K562 (cell line): ENCODE data around the gene AFAP1. TPM values are rescaled to one million over a fixed set of nuclear protein-coding genes. Genes with fewer than 3 reads are reported as not detected.

ENCODE experiments used
- ATAC-seq: fragments of 200-7000 bp; cut with Tn5 transposase; 3 replicates; pipeline ENCODE4 v1.9.1; 2020; ENCODE audit warnings: moderate library complexity
- BruUV-seq: library from RNA; stranded (reverse); fragments of 400-500 nt; replicated peaks from 2 replicates; lab custom pipeline; 2021; lab: Mats Ljungman, UMichigan
- CTCF ChIA-PET: fragments of 300-600 bp; formaldehyde crosslinking; extraction: SDS; loops from one replicate; lab custom pipeline; 2021; ENCODE audit warnings: low intra/inter-chr PET ratio; lab: Yijun Ruan, JAX
- POLR2A ChIA-PET: fragments of 300-600, 350-650 bp; sonication (Branson Sonifier 250); formaldehyde crosslinking; extraction: SDS; loops from one replicate; lab custom pipeline; 2021; ENCODE audit warnings: antibody characterized with exemption, inconsistent platforms; lab: Yijun Ruan, JAX
- DNase-seq, 4 experiments: peaks; one replicate each; pipeline versions ENCODE4 v3.0.0 to v3.0.0-alpha.2; 2011 to 2018; ENCODE audit warnings: low spot score in 3 of 4, mixed read lengths in 3 of 4; ENCODE audit errors: extremely low read depth in 1 of 4
- FAIRE-seq: peaks from 2 replicates; lab custom pipeline; 2011; peaks lifted over from hg19 to GRCh38; lab: Jason Lieb, UNC
- H2AFZ ChIP-seq: 2 replicates; pipeline ENCODE4 v1.6.0; 2011; ENCODE audit warnings: low read depth, low read length, control low read depth, inconsistent platforms
- H3K27ac ChIP-seq: fragments of 200-600 bp; 3 replicates; pipeline ENCODE4 v1.8.0; 2011; ENCODE audit warnings: low read depth, mild to moderate bottlenecking, control low read depth, inconsistent platforms, low read length, moderate library complexity, mixed read lengths; ENCODE audit errors: extremely low read depth
- H3K27me3 ChIP-seq, 2 experiments: fragments of 300-600 bp in 1 of 2; 2 replicates in 1 of 2; 3 replicates in 1 of 2; pipeline versions ENCODE4 v1.6.0 to v1.8.0; 2011; ENCODE audit warnings: inconsistent platforms in 2 of 2, low read length in 2 of 2, mild to moderate bottlenecking in 1 of 2, mixed read lengths in 1 of 2, moderate library complexity in 1 of 2; ENCODE audit not compliant: control insufficient read depth in 2 of 2, insufficient read depth in 2 of 2
- H3K36me3 ChIP-seq: fragments of 300-600 bp; 3 replicates; pipeline ENCODE4 v1.8.0; 2011; ENCODE audit warnings: mild to moderate bottlenecking, low read length, inconsistent platforms; ENCODE audit not compliant: control insufficient read depth, insufficient read depth
- H3K4me1 ChIP-seq, 2 experiments: fragments of 200-600 bp in 1 of 2; replicated peaks in 1 of 2; 2 replicates in 1 of 2; 3 replicates in 1 of 2; pipeline versions ENCODE4 v1.5.1 to v1.8.0; 2011; ENCODE audit warnings: inconsistent platforms in 2 of 2, low read length in 2 of 2, mild to moderate bottlenecking in 1 of 2, mixed read lengths in 1 of 2, moderate library complexity in 1 of 2; ENCODE audit not compliant: control insufficient read depth in 2 of 2, insufficient read depth in 2 of 2
- H3K4me2 ChIP-seq: 2 replicates; pipeline ENCODE4 v1.6.1; 2011; ENCODE audit warnings: low read length, control low read depth, inconsistent platforms, mixed read lengths; ENCODE audit not compliant: insufficient read depth
- H3K4me3 ChIP-seq: fragments of 200-600 bp; sonication (generic), shearing (Covaris generic); 2 replicates; pipeline ENCODE4 v1.5.1; 2016; ENCODE audit warnings: control low read depth, inconsistent platforms
- H3K79me2 ChIP-seq: fragments of 200-600 bp; 3 replicates; pipeline ENCODE4 v1.8.0; 2011; ENCODE audit warnings: low read length, inconsistent platforms; ENCODE audit not compliant: control insufficient read depth, insufficient read depth
- H3K9ac ChIP-seq, 2 experiments: 2 replicates each; pipeline versions ENCODE4 v1.6.0 to v1.6.1; 2011; ENCODE audit warnings: low read depth in 2 of 2, low read length in 2 of 2, control low read depth in 1 of 2, inconsistent platforms in 1 of 2, mild to moderate bottlenecking in 1 of 2, mixed read lengths in 1 of 2; ENCODE audit not compliant: insufficient read depth in 1 of 2
- H3K9me1 ChIP-seq: one replicate; pipeline ENCODE4 v1.6.0; 2011; ENCODE audit warnings: inconsistent platforms, mild to moderate bottlenecking, low read length, moderate library complexity; ENCODE audit not compliant: control insufficient read depth, insufficient read depth
- H3K9me3 ChIP-seq: replicated peaks from 2 replicates; pipeline ENCODE4 v1.5.1; 2011; ENCODE audit warnings: low read depth, low read length, inconsistent platforms; ENCODE audit not compliant: control insufficient read depth, insufficient read depth
- H4K20me1 ChIP-seq: replicated peaks from 2 replicates; pipeline ENCODE4 v1.6.1; 2011; ENCODE audit warnings: low read length, inconsistent platforms, mixed read lengths; ENCODE audit not compliant: control insufficient read depth, insufficient read depth
- ARID2 ChIP-seq: fragments of 450-650 bp; IDR thresholded peaks from 2 replicates; pipeline ENCODE4 v1.6.1; 2017; ENCODE audit warnings: antibody characterized with exemption, mild to moderate bottlenecking
- BDP1 ChIP-seq: IDR thresholded peaks from 3 replicates; pipeline ENCODE4 v1.6.1; 2011; ENCODE audit not compliant: insufficient read length, insufficient read depth
- CREB1 ChIP-seq, 2 experiments: sonication (generic) in 1 of 2; formaldehyde crosslinking in 1 of 2; IDR thresholded peaks; 2 replicates each; pipeline versions ENCODE4 v1.6.1 to v1.8.0; 2012 to 2022; ENCODE audit warnings: inconsistent platforms in 1 of 2, mild to moderate bottlenecking in 1 of 2, missing genetic modification reagents in 1 of 2, moderate library complexity in 1 of 2
- ELF4 ChIP-seq: fragments of 450-650 bp; formaldehyde crosslinking; IDR thresholded peaks from 2 replicates; pipeline ENCODE4 v1.4.0; 2022; ENCODE audit warnings: missing genetic modification characterization
- FOXP4 ChIP-seq: sonication (generic); formaldehyde crosslinking; IDR thresholded peaks from 2 replicates; pipeline ENCODE4 v1.8.0; 2022; ENCODE audit warnings: mild to moderate bottlenecking, missing genetic modification reagents, borderline replicate concordance
- HDAC3 ChIP-seq: fragments of 450-650 bp; IDR thresholded peaks from 2 replicates; pipeline ENCODE4 v1.6.1; 2018; ENCODE audit warnings: borderline replicate concordance, mild to moderate bottlenecking, moderate library complexity; ENCODE audit not compliant: partially characterized antibody
- MCM5 ChIP-seq: fragments of 450-650 bp; IDR thresholded peaks from 2 replicates; pipeline ENCODE4 v1.6.1; 2016; ENCODE audit warnings: low read depth
- PHB ChIP-seq: fragments of 250-450 bp; sonication (Bioruptor Pico); IDR thresholded peaks from 2 replicates; pipeline ENCODE4 v1.5.0; 2021
- SMARCA5 ChIP-seq: fragments of 450-650 bp; IDR thresholded peaks from 2 replicates; pipeline ENCODE4 v1.6.1; 2016
- TCF7 ChIP-seq: sonication (generic); IDR thresholded peaks from 2 replicates; pipeline ENCODE4 v1.6.1; 2016; ENCODE audit warnings: antibody characterized with exemption, borderline replicate concordance
- TFE3 ChIP-seq: fragments of 450-650 bp; formaldehyde crosslinking; IDR thresholded peaks from 2 replicates; pipeline ENCODE4 v1.4.0; 2020; ENCODE audit warnings: mild to moderate bottlenecking, mixed read lengths
- ZNF232 ChIP-seq: sonication (generic); formaldehyde crosslinking; IDR thresholded peaks from 2 replicates; pipeline ENCODE4 v1.8.0; 2022; ENCODE audit warnings: mild to moderate bottlenecking, missing genetic modification reagents
- ZNF551 ChIP-seq: fragments of 250-450 bp; sonication (Bioruptor Pico); IDR thresholded peaks from 2 replicates; pipeline ENCODE4 v1.5.0; 2021; ENCODE audit warnings: mild to moderate bottlenecking, moderate library complexity
- WGBS: fragments of 100-300 bp; shearing (Covaris generic); methylation state at CpG from one replicate; pipeline ENCODE4 v1.1.6; 2016; ENCODE audit warnings: low coverage, mixed read lengths; ENCODE audit not compliant: insufficient coverage; ENCODE audit errors: missing lambda C conversion rate; 5-methylcytosine and 5-hydroxymethylcytosine counted together
- in situ Hi-C: fragments of 300-500 bp; cut with MboI; formaldehyde crosslinking; loops from 4 replicates; pipeline ENCODE4 v1.15.0; 2018; ENCODE audit warnings: inconsistent platforms, mixed read lengths
- intact Hi-C: fragments of 100-400 bp; cut with micrococcal nuclease; formaldehyde crosslinking; loops from 2 replicates; pipeline ENCODE4 v1.14.2; 2022
- polyA plus RNA-seq, 8 experiments: library from polyadenylated mRNA; depleted of rRNA in 4 of 8; stranded (reverse) in 5 of 8; unstranded in 3 of 8; fragments of >200 nt; fragmentation: Nextera tagmentation in 2 of 8; fragmentation: Illumina TruSeq in 1 of 8; extraction: Ambion mirVana in 2 of 8; extraction: Trizol in 1 of 8; gene quantifications; 2 replicates each; pipeline versions ENCODE4 v1.2.1 to v1.2.3, GENCODE V29; 2011 to 2014; ENCODE audit warnings: inconsistent platforms in 1 of 8, missing spikeins in 1 of 8
- total RNA-seq, 7 experiments: library from RNA; depleted of rRNA in 6 of 7; stranded (reverse); fragments of >200 nt in 6 of 7; fragmentation: Illumina TruSeq in 2 of 7; extraction: Trizol in 2 of 7; gene quantifications; 2 replicates each; pipeline versions ENCODE4 v1.2.1 to v1.2.3, GENCODE V29; 2011 to 2021; ENCODE audit warnings: low replicate concordance in 1 of 7
- TF ChIP-seq, protein P1 (sequence below): fragments of 200-800 bp; sonication (Bioruptor generic); IDR thresholded peaks from 2 replicates; pipeline ENCODE4 v1.6.1; 2017; ENCODE audit warnings: missing genetic modification characterization, missing compliant biosample characterization
- TF ChIP-seq, protein P2 (sequence below), 2 experiments: fragments of 250-450 bp in 1 of 2; fragments of 450-650 bp in 1 of 2; sonication (Bioruptor Pico) in 1 of 2; IDR thresholded peaks; 2 replicates each; pipeline versions ENCODE4 v1.6.1 to v1.8.0; 2016 to 2021; ENCODE audit warnings: mild to moderate bottlenecking in 2 of 2, moderate library complexity in 2 of 2, missing compliant biosample characterization in 1 of 2, missing genetic modification characterization in 1 of 2
- TF ChIP-seq, protein P3 (sequence below): fragments of 250-450 bp; sonication (Bioruptor Pico); IDR thresholded peaks from 2 replicates; pipeline ENCODE4 v1.5.1; 2021; ENCODE audit warnings: mild to moderate bottlenecking

The AFAP1 gene
- total and polyA plus RNA-seq, 9 of the 15 experiments (the other 6 are each of a cell fraction or from before 2014, with no cell fraction given) = 0.07 to 0.42 (median 0.12) TPM; not detected in 1

- Histone ChIP-seq H4K20me1 (no peaks in the 10 kb centered on the region), H3K4me1 (no peaks in the 10 kb centered on the region), H3K36me3 (no peaks in the 10 kb centered on the region), H3K4me3 (no peak overlapping the region), H3K79me2 (no peaks in the 10 kb centered on the region), H2AFZ (no peak overlapping the region), H3K9me1 (no peaks in the 10 kb centered on the region), H3K27ac (no peak overlapping the region), H3K9me3 (no peaks in the 10 kb centered on the region), H3K4me2 (no peak overlapping the region), H3K9ac (no peak overlapping the region), H3K27me3 (peaks cover 11 to 20% of the 10 kb centered on the region in 2 experiments; a peak in 4 of 5 replicates)
- no peak for FAIRE-seq
- POLR2A ChIA-PET = interaction anchor here (0.7 kb wide), 2 partner anchors 9 to 592 kb away, joined by 3 read pairs; no protein-coding TSS in a partner anchor
- in situ Hi-C loops = no loop called here
- WGBS = 0% methylated on average over 2 of the region's 2 CpGs
- DNase-seq = no peak
- CTCF ChIA-PET = no interaction called here
- no TSS peak for BruUV-seq
- ATAC-seq = no peak
- TF ChIP-seq HDAC3 (no peak), BDP1 (no peak), ZNF551 (no peak), SMARCA5 (no peak), FOXP4 (CRISPR knock-in tag) (no peak), ZNF232 (no peak), CREB1 (IDR thresholded peaks at IDR 0.05) (no peak), CREB1 (CRISPR knock-in tag; IDR thresholded peaks at IDR 0.05) (no peak), ELF4 (CRISPR knock-in tag) (no peak), ARID2 (no peak), PHB (no peak), TFE3 (CRISPR knock-in tag) (no peak), TCF7 (no peak), MCM5 (no peak)
- TF ChIP-seq, protein P1, sequence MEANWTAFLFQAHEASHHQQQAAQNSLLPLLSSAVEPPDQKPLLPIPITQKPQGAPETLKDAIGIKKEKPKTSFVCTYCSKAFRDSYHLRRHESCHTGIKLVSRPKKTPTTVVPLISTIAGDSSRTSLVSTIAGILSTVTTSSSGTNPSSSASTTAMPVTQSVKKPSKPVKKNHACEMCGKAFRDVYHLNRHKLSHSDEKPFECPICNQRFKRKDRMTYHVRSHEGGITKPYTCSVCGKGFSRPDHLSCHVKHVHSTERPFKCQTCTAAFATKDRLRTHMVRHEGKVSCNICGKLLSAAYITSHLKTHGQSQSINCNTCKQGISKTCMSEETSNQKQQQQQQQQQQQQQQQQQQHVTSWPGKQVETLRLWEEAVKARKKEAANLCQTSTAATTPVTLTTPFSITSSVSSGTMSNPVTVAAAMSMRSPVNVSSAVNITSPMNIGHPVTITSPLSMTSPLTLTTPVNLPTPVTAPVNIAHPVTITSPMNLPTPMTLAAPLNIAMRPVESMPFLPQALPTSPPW (CRISPR knock-in tag) = no peak
- TF ChIP-seq, protein P2, sequence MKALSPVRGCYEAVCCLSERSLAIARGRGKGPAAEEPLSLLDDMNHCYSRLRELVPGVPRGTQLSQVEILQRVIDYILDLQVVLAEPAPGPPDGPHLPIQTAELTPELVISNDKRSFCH (CRISPR knock-in tag; IDR thresholded peaks at IDR 0.05) = no peak
- TF ChIP-seq, protein P2 (tag; IDR thresholded peaks at IDR 0.05) = no peak
- TF ChIP-seq, protein P3, sequence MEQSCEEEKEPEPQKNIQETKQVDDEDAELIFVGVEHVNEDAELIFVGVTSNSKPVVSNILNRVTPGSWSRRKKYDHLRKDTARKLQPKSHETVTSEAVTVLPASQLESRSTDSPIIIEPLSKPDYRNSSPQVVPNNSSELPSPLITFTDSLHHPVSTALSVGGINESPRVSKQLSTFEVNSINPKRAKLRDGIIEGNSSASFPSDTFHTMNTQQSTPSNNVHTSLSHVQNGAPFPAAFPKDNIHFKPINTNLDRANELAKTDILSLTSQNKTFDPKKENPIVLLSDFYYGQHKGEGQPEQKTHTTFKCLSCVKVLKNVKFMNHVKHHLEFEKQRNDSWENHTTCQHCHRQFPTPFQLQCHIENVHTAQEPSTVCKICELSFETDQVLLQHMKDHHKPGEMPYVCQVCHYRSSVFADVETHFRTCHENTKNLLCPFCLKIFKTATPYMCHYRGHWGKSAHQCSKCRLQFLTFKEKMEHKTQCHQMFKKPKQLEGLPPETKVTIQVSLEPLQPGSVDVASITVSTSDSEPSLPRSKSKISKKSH (CRISPR knock-in tag) = no peak
- intact Hi-C loops = no loop called here
Observed at GRCh38 chr4:7864685-7865084, 75.0 kb downstream of the AFAP1 start.
